Body of pancreas (tissue), 4 donors: ENCODE results near the gene ATXN1.

Experiments used
- POLR2A ChIP-seq, 3 donors: fragments of 450-650 bp; IDR thresholded peaks; one replicate each; pipeline ENCODE4 v1.6.1; 2016; ENCODE audit warnings: antibody characterized with exemption in 3 of 3, mild to moderate bottlenecking in 2 of 3
- TF ChIP-seq, protein P1 (sequence below), 7 experiments: fragments of 450-650 bp in 4 of 7; fragments of 200-600 bp in 3 of 7; sonication (generic) in 3 of 7; IDR thresholded peaks; one replicate each; pipeline ENCODE4 v1.5.1; 2016 to 2019; ENCODE audit warnings: antibody characterized with exemption in 7 of 7

DNA sequence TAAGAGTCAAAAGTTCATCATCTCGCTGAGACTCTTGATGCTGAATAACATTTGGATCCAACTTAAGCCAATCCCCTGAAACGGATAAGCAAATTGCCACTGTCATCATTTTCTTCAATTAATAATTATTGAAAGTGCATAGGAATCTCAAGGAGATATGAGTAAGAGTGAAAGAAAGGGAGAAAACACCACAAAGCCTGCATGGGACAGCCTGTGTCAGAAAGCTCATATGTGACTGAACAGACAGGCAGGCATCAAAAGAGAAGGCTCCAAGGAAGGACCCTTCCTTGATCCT lies 13.3 kb downstream of the ATXN1 start:
- TF ChIP-seq, protein P1, sequence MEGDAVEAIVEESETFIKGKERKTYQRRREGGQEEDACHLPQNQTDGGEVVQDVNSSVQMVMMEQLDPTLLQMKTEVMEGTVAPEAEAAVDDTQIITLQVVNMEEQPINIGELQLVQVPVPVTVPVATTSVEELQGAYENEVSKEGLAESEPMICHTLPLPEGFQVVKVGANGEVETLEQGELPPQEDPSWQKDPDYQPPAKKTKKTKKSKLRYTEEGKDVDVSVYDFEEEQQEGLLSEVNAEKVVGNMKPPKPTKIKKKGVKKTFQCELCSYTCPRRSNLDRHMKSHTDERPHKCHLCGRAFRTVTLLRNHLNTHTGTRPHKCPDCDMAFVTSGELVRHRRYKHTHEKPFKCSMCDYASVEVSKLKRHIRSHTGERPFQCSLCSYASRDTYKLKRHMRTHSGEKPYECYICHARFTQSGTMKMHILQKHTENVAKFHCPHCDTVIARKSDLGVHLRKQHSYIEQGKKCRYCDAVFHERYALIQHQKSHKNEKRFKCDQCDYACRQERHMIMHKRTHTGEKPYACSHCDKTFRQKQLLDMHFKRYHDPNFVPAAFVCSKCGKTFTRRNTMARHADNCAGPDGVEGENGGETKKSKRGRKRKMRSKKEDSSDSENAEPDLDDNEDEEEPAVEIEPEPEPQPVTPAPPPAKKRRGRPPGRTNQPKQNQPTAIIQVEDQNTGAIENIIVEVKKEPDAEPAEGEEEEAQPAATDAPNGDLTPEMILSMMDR (IDR thresholded peaks at IDR 0.05), result no peak
- no peak for TF ChIP-seq POLR2A (IDR thresholded peaks at IDR 0.05)
